Suppressor macrophage treated with lipopolysaccharide for 4 hours (primary cell): Measurements from ENCODE around the gene HK2.
A peak's percentile ranks its signal among the peaks of the same experiment; 100 is the strongest.
"Not testable (repeated sequence)": the region's sequence is repeated elsewhere in the genome, so short reads cannot be mapped to it uniquely, and the experiment has no call there.

Source experiments
- DNase-seq: peaks from one replicate; pipeline ENCODE4 v3.0.0-alpha.2; 2020

HK2 gene

DNA sequence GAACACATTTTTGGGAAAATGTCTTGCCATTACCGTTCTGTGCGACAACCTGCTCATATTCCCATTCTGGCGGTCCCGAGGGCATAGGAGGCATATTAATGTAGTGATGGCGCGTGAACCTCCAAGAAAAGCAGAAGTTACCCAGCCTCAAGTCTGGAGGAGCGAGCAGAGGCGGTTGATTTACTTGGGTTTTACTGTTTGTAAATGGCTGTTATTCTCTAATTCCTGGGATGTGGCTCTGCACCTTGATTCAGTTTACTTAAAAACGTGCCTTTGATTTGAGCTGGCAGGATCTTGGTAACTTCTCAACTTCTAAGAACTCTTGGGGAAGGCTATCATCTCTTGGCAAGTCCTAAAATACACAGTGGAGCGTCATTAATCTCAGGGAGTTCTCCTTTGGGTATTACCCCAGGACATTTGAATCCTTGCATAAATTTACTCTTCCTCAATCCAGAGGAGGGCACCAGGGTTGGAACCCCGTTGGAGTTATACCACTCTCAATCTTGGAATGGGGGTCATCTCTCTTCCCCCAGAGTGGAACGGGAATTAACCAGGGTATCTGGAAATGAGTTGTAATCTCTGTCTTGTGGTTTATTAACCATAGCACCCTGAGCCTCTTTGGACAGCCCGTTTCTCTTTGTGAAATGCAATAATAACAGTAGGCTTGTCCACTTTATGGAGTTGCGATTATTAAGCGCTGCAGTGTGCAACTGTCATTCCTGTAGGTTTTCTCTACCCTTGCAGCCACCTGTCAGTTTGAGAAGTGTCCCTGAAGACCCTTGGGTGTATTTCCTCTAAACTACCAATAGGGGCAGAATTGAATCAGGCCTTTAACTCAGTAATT, 2.1 kb downstream of the HK2 start:
- peak; percentile 67 for DNase-seq

DNA sequence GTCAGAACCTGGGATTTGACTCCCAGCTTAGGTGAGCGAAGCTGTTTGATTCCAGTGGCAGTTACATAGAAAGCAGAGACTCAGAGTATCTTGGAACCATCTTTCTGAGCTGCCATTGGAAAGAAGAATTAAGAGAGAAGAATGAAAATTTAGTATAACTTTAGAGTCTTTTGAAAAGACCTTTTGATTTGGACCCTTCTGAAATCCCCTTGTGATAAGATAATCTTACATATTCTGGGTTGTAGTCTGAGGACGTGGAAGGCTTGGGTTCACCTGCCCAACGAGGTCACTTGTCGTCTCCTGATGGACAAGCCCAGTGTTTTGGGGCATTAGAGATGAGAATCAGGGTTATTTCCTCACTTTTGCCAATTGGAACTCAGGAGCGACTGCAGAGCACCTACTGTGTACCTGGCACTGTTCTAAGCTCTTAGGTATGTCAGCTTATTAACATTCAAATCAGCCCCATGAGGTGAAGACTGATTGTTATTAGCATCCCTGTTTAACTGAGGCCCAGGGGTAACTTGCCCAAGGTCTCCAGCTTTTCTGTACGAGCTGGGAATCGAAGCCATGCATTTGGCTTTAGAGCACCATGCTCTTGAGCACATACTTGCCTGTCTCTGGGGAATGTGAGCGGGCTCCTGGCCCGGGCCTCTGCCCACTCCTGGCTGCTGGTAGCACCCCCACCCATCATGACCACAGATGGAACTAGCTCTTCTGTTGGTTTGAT, 2.9 kb downstream of the HK2 start:
- DNase-seq: no peak

- DNase-seq: no peak
Observed at GRCh38 chr2:74841641-74842040, 7.7 kb downstream of the HK2 start.

DNA sequence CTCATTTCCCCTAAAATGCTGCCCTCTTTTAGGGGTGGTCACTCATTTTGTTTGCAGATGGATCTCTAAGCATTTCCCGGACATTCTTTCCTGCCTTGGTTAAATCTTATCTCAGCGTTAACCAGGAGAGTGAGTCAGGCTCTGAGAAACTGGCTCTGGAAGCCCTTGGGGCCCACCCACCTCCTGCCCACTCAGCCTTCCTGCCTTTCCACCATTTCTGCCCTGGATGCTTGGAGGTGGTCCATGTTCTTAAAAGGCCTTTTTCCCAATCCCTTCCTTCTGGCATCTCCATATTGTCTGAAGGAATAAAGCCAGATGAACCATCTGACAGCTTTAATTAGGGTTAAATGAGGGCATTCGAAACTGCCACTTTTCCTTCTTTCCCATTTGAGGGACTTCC, 9.5 kb downstream of the HK2 start:
- DNase-seq: no peak

GRCh38 chr2:74843899-74844298, 10.0 kb downstream of the HK2 start:
- DNase-seq: peak; percentile 92

GRCh38 chr2:74844752-74845151, 10.8 kb downstream of the HK2 start:
- DNase-seq: no peak

DNA sequence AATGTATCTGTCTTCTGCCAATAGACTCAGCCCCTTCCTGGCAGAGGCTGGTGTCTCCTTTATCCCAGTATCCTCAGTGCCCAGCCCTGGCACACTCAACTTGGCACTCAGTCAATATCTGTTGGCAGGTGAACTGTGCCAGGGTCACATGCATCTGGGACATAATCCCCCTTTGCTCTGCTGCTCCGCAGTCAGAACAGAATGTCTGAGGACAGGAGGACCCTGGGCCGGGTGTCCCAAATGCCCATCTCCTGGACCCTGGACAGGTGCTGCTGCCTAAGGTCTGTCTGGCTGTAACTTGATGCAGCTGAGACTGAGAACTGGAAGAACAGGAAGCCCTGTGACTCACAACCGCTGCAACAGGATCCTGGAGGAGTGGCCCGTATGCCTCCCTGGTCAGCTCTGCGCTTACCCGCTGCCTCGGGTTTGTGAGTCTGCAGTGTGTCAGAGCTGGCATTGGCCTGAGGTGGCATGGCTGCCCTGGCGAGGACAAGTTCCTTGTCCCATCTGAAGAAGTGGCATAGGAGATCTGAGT, 11.4 kb downstream of the HK2 start:
- peak; percentile 96 for DNase-seq

- DNase-seq: no peak
Observed at GRCh38 chr2:74845991-74846390, 12.1 kb downstream of the HK2 start.

DNA sequence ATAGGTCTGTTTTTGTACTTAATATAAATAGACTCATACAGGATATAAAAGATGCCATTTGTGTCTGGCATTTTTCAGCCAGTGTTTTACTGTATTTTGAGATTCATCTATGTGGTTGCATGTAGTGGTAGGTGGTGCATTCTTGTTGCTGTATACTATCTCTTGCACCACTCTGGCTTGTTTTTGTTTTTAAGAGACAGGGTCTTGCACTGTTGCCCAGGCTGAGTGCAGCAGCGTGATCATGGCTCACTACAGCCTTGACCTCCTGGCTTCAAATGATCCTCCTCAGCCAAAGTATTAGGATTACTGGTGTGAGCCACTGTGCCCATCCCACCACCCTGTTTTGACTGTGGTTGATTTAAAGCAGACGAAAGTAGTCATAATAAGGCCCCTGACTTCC, 12.6 kb downstream of the HK2 start:
- no peak for DNase-seq

GRCh38 chr2:74847070-74847858, 13.3 kb downstream of the HK2 start:
- no peak for DNase-seq

DNA sequence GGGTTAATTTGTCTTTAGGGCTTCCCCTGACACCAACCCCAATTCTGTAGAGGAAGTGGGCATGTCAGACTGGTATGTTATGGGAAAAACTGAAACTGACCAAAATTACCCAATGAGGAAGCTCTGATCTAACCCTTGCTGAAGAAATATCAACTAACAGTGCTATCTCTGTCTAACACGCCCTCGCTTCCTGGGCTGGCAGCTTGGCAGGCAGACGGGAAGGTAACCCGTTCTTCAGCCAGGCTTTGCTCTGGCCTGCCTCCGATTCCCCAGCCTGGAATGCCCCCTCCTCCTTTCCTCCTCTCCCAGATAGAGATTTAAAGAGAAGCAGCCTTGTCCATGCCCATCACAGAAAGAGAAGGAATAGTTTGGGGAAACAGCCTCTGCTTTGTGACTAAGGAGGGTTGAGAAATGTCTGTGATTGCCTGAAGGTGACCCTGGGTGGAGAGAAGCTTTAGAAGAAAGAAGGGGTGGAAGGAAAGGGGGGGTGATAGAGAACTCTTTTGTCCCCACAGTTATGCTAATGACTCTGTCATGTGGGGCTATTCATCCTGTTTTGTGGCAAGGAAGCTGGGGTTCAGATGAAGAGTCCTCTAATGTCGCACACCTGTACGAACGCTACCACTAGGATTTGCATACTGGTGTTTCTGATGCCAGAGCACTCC, 15.4 kb downstream of the HK2 start:
- DNase-seq: peak; percentile 93

DNA sequence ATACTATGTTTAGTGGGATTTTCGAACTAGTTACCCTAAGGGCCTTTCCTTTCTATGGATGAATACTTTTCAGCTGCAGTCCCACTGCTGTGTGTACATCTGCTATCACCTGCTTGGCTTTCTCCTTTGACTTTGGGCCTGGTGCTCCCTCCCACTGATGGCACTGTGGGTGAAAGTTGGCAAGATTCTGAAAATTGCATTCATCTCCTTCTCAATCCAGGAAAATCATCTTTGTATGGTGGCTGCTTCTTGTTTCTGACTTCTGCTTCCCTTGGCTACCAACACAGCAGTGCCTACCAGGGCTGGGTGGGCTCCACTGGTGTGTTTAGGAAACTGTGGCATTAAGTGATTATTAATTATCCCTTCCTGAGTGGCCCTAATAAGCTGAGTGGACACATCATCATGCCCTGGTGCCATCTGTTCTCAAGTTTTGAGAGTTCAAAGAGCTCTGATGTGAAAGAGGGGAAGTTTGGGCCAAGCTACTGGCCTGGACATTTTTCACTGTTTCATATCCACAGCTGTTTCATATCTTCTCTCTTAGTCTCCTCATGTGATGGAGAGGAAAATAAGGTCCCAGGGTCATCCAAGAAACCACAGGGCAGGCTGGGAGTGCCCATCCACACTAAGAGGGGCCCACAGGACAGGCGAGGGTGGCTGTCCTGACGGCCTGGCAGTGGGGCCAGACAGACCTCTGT, 16.7 kb downstream of the HK2 start:
- no peak for DNase-seq

- DNase-seq: no peak
Observed at GRCh38 chr2:74851191-74851566, 17.3 kb downstream of the HK2 start.

GRCh38 chr2:74853360-74853759, 19.4 kb downstream of the HK2 start:
- DNase-seq: not testable (repeated sequence)

DNA sequence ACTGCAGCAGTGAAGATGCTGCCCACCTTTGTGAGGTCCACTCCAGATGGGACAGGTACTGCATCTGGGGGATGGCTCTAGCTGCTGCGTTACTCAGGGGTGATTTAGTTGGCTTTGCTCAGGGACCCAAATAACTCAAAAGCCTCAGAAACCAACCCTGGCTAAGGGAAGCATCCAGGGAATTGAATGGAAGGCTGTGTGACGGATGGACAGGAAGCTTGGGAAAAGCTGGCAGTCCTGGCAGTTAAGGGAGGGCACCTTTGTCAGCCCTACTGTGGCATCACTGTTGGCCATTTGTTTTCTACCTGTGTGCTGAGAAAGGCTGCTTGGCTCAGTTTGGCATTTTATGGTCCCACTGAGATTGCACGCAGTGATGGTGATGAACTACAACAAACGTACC, 20.5 kb downstream of the HK2 start:
- no peak for DNase-seq

DNA sequence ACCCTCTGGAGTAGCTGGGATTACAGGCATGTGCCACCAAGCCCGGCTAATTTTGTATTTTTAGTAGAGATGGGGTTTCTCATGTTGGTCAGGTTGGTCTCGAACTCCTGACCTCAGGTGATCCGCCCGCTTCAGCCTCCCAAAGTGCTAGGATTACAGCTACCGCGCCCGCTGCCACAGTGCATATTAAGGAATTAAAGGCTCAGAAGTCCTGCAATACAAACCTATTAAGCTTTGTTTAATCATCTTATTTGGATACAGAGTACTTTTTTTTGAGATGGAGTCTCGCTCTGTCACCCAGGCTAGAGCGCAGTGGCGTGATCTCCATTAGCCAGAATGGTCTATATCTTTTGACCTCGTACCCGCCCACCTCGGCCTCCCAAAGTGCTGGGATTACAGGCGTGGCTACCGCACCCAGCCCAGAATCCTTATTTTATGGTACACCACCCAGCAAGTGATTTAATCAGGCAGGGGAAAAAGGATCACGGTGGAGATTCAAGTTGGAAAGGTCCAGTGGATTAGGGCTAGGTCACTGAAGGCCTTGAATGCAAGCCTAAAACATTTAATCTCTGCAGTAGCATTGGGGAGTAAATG, 21.3 kb downstream of the HK2 start:
- not testable (repeated sequence) for DNase-seq

GRCh38 chr2:74856004-74856578, 22.2 kb downstream of the HK2 start:
- no peak for DNase-seq

DNA sequence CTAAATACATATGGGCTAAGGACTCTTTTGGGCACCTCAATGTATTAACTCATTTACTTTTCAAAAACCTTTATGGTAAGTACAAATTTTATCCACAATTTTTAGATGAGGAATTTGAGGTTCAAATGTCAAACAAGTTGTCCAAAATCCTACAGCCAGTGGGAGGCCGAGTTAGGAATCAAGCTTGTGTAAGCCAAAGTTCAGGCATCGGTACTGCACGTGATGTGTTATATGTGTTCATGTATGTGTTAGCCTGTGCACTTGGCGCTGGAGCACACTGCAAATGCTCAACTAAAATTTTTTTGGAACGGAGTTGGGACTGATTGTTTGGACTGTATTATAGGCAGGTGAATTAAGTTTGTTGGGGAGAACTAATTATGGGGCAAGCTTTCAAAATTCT, 22.7 kb downstream of the HK2 start:
- DNase-seq: no peak

DNA sequence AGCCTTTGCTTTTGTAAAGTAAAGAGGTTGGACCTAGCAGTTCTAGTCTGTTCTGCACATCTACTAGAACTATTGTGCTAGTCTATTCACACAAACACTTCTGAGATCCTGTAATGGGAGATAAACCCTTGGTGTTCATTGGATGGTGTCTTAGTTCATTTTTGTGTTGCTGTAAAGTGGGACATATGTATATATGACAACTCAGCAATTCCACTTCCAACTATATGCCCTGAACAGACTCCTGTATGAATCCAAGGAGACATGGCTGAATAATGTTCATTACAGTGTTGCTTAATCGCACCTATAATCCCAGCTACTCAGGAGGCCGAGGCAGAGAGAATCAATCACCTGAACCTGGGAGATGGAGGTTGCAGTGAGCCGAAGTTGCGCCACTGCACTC, 23.3 kb downstream of the HK2 start:
- DNase-seq: no peak

DNA sequence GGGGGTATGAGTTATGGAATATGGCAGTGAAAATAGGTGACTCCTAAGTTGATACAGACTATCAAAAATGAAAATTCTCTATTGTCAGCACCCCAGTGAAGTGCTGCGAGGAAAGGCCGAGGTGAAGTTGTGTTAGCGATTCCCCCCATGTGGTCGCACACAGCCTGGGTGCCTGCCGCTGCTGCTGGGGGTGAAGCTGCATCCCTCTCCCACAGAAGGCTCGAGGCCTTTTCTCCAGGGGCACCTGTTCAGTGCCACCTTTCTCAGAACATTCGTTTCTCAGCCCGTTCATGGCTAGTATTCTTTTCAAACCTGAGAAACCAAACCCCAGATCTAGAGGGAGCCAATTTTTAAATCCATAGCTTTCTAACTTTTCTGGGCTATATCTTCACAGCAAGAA, 23.8 kb downstream of the HK2 start:
- DNase-seq: no peak

DNA sequence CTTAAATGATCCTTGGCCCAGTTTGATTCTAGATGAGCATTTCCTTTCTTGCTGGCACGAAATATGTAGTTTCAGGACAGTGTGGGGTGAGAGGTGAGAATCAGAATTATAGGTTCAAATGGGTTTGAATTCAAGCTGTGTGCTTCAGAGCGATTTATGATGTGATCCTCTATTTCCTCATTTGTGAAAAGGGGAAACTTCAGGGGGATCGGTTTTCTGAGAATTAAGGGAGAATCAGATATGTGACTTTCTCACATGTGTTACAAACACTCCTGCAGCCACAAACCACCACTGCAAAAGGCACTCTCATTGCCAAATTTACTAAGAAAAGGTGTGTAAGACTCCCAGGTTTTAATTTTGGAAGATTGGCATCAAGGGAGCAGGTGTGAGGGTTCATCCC, 24.4 kb downstream of the HK2 start:
- DNase-seq: no peak
